HEK293T (cell line): ENCODE data around the gene GABRG1.

Experiments used
- FOXK2 ChIP-seq: fragments of 450-650 bp; IDR thresholded peaks from 2 replicates; pipeline ENCODE4 v1.6.1; 2016; ENCODE audit warnings: mild to moderate bottlenecking
- FOXM1 ChIP-seq: fragments of 450-650 bp; IDR thresholded peaks from 2 replicates; pipeline ENCODE4 v1.6.1; 2017; ENCODE audit warnings: mild to moderate bottlenecking, borderline replicate concordance
- LEF1 ChIP-seq: fragments of 450-650 bp; IDR thresholded peaks from 2 replicates; pipeline ENCODE4 v1.6.1; 2017; ENCODE audit warnings: mild to moderate bottlenecking, borderline replicate concordance
- SP1 ChIP-seq: fragments of 450-650 bp; IDR thresholded peaks from 2 replicates; pipeline ENCODE4 v1.6.1; 2017
- SUZ12 ChIP-seq: fragments of 450-650 bp; IDR thresholded peaks from 2 replicates; pipeline ENCODE4 v1.6.1; 2016; ENCODE audit warnings: mild to moderate bottlenecking
- ZNF384 ChIP-seq: fragments of 450-650 bp; IDR thresholded peaks from 2 replicates; pipeline ENCODE4 v1.6.1; 2016

DNA sequence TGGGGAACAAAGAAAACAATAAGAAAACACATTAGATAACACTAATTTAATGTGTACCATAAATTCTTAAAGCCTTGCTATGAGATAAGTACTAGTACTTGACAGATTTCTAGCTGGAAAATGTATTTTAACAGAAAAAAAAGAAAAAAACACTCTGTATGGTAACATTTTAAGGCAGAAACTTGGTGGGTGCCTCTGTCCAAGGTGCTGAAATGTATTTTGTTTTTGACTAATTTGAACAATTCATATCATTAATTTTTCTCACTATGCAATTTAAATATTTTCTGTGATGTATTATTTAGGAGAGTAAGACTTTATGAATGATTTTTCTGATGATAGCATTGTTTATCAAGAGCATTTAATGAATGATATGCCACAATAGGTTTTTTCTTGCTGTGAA, 107.5 kb downstream of the GABRG1 start:
- TF ChIP-seq FOXK2 (no peak), ZNF384 (no peak), SP1 (no peak), FOXM1 (no peak), LEF1 (no peak), SUZ12 (no peak)
